SK-N-SH treated with all-trans-retinoic acid at 6 μM for 48 hours (cell line): Measurements from ENCODE around the gene GNA12.

Experiments
- ATAC-seq: fragments of 200-7000 bp; cut with Tn5 transposase; 3 replicates; pipeline ENCODE4 v1.9.1; 2020; ENCODE audit warnings: mild to moderate bottlenecking, moderate library complexity
- ARNTL ChIP-seq: fragments of 450-650 bp; formaldehyde crosslinking; IDR thresholded peaks from 2 replicates; pipeline ENCODE4 v1.5.0; 2020; ENCODE audit warnings: low read depth, mild to moderate bottlenecking, moderate library complexity, borderline replicate concordance
- BACH2 ChIP-seq: fragments of 250-450 bp; sonication (Bioruptor Pico); IDR thresholded peaks from 2 replicates; pipeline ENCODE4 v1.9.0; 2021; ENCODE audit warnings: mild to moderate bottlenecking, borderline replicate concordance
- CREB5 ChIP-seq: fragments of 250-450 bp; sonication (Bioruptor Pico); IDR thresholded peaks from 2 replicates; pipeline ENCODE4 v1.5.1; 2020; ENCODE audit warnings: low read depth, mild to moderate bottlenecking, moderate library complexity
- CSRNP3 ChIP-seq: fragments of 250-450 bp; sonication (Bioruptor Pico); IDR thresholded peaks from 2 replicates; pipeline ENCODE4 v1.5.1; 2021; ENCODE audit warnings: mild to moderate bottlenecking, moderate library complexity
- ESRRG ChIP-seq: fragments of 250-450 bp; sonication (Bioruptor Pico); IDR thresholded peaks from 2 replicates; pipeline ENCODE4 v1.6.1; 2021; ENCODE audit warnings: mild to moderate bottlenecking
- ISL1 ChIP-seq: fragments of 250-450 bp; sonication (Bioruptor Pico); IDR thresholded peaks from 2 replicates; pipeline ENCODE4 v2.1.2; 2022; ENCODE audit warnings: mild to moderate bottlenecking, moderate library complexity
- OSR1 ChIP-seq: fragments of 250-450 bp; sonication (Bioruptor Pico); IDR thresholded peaks from 2 replicates; pipeline ENCODE4 v1.8.0; 2022; ENCODE audit warnings: moderate library complexity, mild to moderate bottlenecking, inconsistent platforms
- PATZ1 ChIP-seq: fragments of 250-450 bp; sonication (Bioruptor Pico); IDR thresholded peaks from 2 replicates; pipeline ENCODE4 v1.8.0; 2020; ENCODE audit warnings: mild to moderate bottlenecking, moderate library complexity, borderline replicate concordance
- POU6F1 ChIP-seq: fragments of 250-450 bp; sonication (Bioruptor Pico); IDR thresholded peaks from 2 replicates; pipeline ENCODE4 v1.8.0; 2021; ENCODE audit warnings: low read depth, mild to moderate bottlenecking, moderate library complexity, borderline replicate concordance
- PPARA ChIP-seq: fragments of 250-450 bp; sonication (Bioruptor Pico); IDR thresholded peaks from 2 replicates; pipeline ENCODE4 v1.5.0; 2020; ENCODE audit warnings: mild to moderate bottlenecking, borderline replicate concordance
- TSHZ2 ChIP-seq: fragments of 250-450 bp; sonication (Bioruptor Pico); IDR thresholded peaks from 2 replicates; pipeline ENCODE4 v1.5.0; 2020; ENCODE audit warnings: mild to moderate bottlenecking, moderate library complexity
- ZC3H10 ChIP-seq: fragments of 250-450 bp; sonication (Bioruptor Pico); IDR thresholded peaks from 2 replicates; pipeline ENCODE4 v1.5.1; 2021; ENCODE audit warnings: mild to moderate bottlenecking, moderate library complexity
- ZFP3 ChIP-seq: fragments of 250-450 bp; sonication (Bioruptor Pico); IDR thresholded peaks from 2 replicates; pipeline ENCODE4 v1.5.0; 2020; ENCODE audit warnings: mild to moderate bottlenecking, moderate library complexity
- ZFP30 ChIP-seq: fragments of 450-650 bp; formaldehyde crosslinking; IDR thresholded peaks from 2 replicates; pipeline ENCODE4 v1.5.0; 2022; ENCODE audit warnings: mild to moderate bottlenecking, moderate library complexity
- ZNF565 ChIP-seq: fragments of 450-650 bp; formaldehyde crosslinking; conservative IDR thresholded peaks from 2 replicates; pipeline ENCODE4 v1.5.0; 2020; ENCODE audit warnings: low read depth, mild to moderate bottlenecking, moderate library complexity
- ZNF70 ChIP-seq: fragments of 450-650 bp; formaldehyde crosslinking; IDR thresholded peaks from 2 replicates; pipeline ENCODE4 v1.5.0; 2020; ENCODE audit warnings: mild to moderate bottlenecking, moderate library complexity
- ZNF8 ChIP-seq: fragments of 450-650 bp; formaldehyde crosslinking; IDR thresholded peaks from 2 replicates; pipeline ENCODE4 v1.5.0; 2020; ENCODE audit warnings: mild to moderate bottlenecking, moderate library complexity

The GNA12 gene

DNA sequence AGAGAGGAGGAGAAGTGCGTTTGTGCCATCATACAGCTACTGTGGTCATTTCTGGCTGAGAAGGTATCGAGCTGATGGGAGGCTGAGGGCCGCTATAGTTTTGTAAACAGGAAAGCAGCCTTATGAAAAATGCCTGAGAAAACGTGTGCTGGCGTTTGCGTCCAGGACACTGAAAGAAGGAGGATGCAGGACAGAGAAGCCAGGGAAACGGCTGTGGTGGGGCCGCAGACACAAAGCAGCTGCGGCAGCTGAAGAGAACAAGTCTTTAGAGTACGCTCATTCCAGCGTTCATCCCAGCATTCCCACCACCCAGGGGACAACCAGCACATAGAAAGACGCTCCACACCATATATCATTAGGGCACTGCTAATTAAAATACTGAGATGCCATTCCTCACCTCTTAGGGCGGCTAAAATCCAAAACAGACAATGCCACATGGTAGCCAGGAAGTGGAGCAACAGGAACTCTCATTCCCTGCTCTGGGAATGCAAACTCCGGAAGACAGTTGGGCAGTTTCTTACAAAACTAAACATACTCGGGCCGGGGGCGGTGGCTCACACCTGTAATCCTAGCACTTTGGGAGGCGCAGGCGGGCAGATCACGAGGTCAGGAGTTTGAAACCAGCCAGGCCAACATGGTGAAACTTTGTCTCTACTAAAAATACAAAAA, 18.4 kb downstream of the GNA12 start:
- ATAC-seq = no peak
- TF ChIP-seq POU6F1 (CRISPR knock-in tag) = no peak
- TF ChIP-seq OSR1 (CRISPR knock-in tag) = no peak
- TF ChIP-seq ZNF8 (CRISPR knock-in tag) = no peak
- no peak for TF ChIP-seq PPARA (CRISPR knock-in tag)
- no peak for TF ChIP-seq ZFP3 (CRISPR knock-in tag)

DNA sequence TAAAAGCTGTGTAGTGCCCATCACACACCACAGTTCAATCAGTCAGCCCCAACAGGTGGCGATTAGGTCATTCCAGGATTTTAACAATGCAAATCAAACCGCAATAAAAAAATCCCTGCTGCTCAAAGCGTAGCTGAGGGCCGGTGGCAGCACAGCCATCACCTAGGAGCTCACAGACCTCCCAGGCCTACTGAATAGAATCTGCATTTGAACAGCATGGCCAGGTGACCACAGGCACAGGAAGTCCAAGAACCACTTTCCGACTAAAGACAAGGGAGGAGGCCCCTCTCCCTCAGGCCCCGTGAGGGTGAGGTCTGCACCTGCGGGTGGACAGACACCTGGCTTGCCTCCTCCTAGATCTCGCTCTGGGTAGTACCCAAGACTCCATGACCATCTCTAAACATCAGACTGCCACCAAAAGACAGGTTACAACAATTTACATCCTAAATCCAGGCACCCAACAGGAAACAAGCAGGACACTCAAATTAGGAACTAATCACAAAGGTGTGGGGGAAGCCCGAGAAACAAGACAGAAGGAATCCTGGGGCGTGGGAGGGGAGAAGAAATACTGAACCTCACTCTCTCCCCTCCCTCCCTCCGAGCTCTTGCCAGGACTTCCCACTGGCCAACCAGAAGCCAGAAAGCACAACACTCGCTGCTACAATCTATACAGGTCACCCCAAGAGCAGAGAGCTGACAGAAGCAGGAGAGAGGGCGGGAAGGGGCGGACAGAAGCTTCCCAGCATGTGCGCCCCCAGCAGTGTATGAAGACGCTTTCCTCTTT, 19.2 kb downstream of the GNA12 start:
- no peak for ATAC-seq
- TF ChIP-seq ESRRG (CRISPR knock-in tag) = no peak
- no peak for TF ChIP-seq ZFP3 (CRISPR knock-in tag)
- no peak for TF ChIP-seq POU6F1 (CRISPR knock-in tag)
- TF ChIP-seq ZNF70 (CRISPR knock-in tag) = no peak
- TF ChIP-seq PPARA (CRISPR knock-in tag) = no peak
- no peak for TF ChIP-seq ZFP30 (CRISPR knock-in tag)
- TF ChIP-seq BACH2 (CRISPR knock-in tag) = no peak
- no peak for TF ChIP-seq PATZ1
- no peak for TF ChIP-seq ISL1 (CRISPR knock-in tag)
- no peak for TF ChIP-seq ZC3H10 (CRISPR knock-in tag)
- no peak for TF ChIP-seq TSHZ2
- TF ChIP-seq CREB5 (CRISPR knock-in tag) = no peak
- TF ChIP-seq OSR1 (CRISPR knock-in tag) = no peak
- TF ChIP-seq CSRNP3 = no peak
- TF ChIP-seq ZNF565 (CRISPR knock-in tag) = no peak
- no peak for TF ChIP-seq ARNTL
